MCF 10A (cell line): ENCODE data around the gene TES. TPM values are rescaled to one million over a fixed set of nuclear protein-coding genes. Genes with fewer than 3 reads are reported as not detected.

ENCODE experiments used
- BruUV-seq: library from RNA; stranded (reverse); fragments of 400-500 nt; replicated peaks from 2 replicates; lab custom pipeline; 2021; lab: Mats Ljungman, UMichigan
- CTCF ChIA-PET: fragments of 300-600 bp; sonication (Branson Sonifier 250); formaldehyde crosslinking; extraction: SDS; loops from one replicate; lab custom pipeline; 2021; ENCODE audit warnings: antibody characterized with exemption, inconsistent platforms; lab: Yijun Ruan, JAX
- POLR2A ChIA-PET: fragments of 300-600, 350-650 bp; sonication (Branson Sonifier 250); formaldehyde crosslinking; extraction: SDS; loops from one replicate; lab custom pipeline; 2020; ENCODE audit warnings: antibody characterized with exemption, inconsistent platforms; lab: Yijun Ruan, JAX
- DNase-seq: peaks from one replicate; pipeline ENCODE4 v3.0.0-alpha.2; 2018; ENCODE audit not compliant: unreplicated experiment
- H3K27ac Mint-ChIP-seq: one replicate; pipeline ENCODE4 v1.8.0; 2022; ENCODE audit warnings: mild to moderate bottlenecking, low read depth, mixed read lengths; ENCODE audit not compliant: unreplicated experiment
- H3K27me3 Mint-ChIP-seq: one replicate; pipeline ENCODE4 v1.8.0; 2022; ENCODE audit warnings: mixed read lengths; ENCODE audit not compliant: insufficient read depth, unreplicated experiment
- H3K36me3 Mint-ChIP-seq: one replicate; pipeline ENCODE4 v1.8.0; 2022; ENCODE audit warnings: mild to moderate bottlenecking, moderate library complexity, mixed read lengths; ENCODE audit not compliant: insufficient read depth, unreplicated experiment
- H3K4me1 Mint-ChIP-seq: one replicate; pipeline ENCODE4 v1.8.0; 2022; ENCODE audit warnings: mixed read lengths; ENCODE audit not compliant: insufficient read depth, unreplicated experiment
- H3K4me3 Mint-ChIP-seq: one replicate; pipeline ENCODE4 v1.8.0; 2022; ENCODE audit warnings: mild to moderate bottlenecking, moderate library complexity, mixed read lengths; ENCODE audit not compliant: unreplicated experiment
- H3K9me3 Mint-ChIP-seq: one replicate; pipeline ENCODE4 v1.8.0; 2022; ENCODE audit warnings: mixed read lengths; ENCODE audit not compliant: unreplicated experiment
- CTCF ChIP-seq: fragments of 200-600 bp; IDR thresholded peaks from one replicate; pipeline ENCODE4 v1.8.0; 2022; ENCODE audit warnings: antibody characterized with exemption, mild to moderate bottlenecking; ENCODE audit not compliant: unreplicated experiment
- intact Hi-C: fragments of 100-400 bp; cut with micrococcal nuclease; formaldehyde crosslinking; loops from 2 replicates; pipeline ENCODE4 v1.14.1; 2022
- total RNA-seq: library from RNA; stranded (reverse); gene quantifications from 2 replicates; pipeline ENCODE4 v1.2.3, GENCODE V29; 2022

Gene TES
- total RNA-seq, 1 experiment from 2014 or later = 162 TPM

GRCh38 chr7:116196947-116197346 lies 13.4 kb upstream of the TES start:
- no peak overlapping the region for H3K27ac Mint-ChIP-seq
- no peaks in the 10 kb centered on the region for H3K9me3 Mint-ChIP-seq
- H3K4me3 Mint-ChIP-seq = no peak overlapping the region
- H3K36me3 Mint-ChIP-seq = no peaks in the 10 kb centered on the region
- ChIA-PET POLR2A (interaction anchor here (5.8 kb wide), 1 partner anchor 14 kb away, joined by 69 read pairs; the partner anchor contains the start of gene TES), CTCF (interaction anchor here (1.5 to 3.1 kb wide), 4 partner anchors 11 to 39 kb away, joined by 4 to 22 read pairs (median 14); no protein-coding TSS in a partner anchor)
- no peak for TF ChIP-seq CTCF
- no peak for DNase-seq
- peaks cover 6% of the 10 kb centered on the region for H3K4me1 Mint-ChIP-seq
- H3K27me3 Mint-ChIP-seq = no peaks in the 10 kb centered on the region
- BruUV-seq = no TSS peak
- intact Hi-C loops = no loop called here

GRCh38 chr7:116197360-116197759 lies 13.0 kb upstream of the TES start:
- BruUV-seq = no TSS peak
- POLR2A ChIA-PET = interaction anchor here (5.8 kb wide), 1 partner anchor 14 kb away, joined by 69 read pairs; the partner anchor contains the start of gene TES
- H3K36me3 Mint-ChIP-seq = no peaks in the 10 kb centered on the region

GRCh38 chr7:116198748-116199410 lies 11.5 kb upstream of the TES start:
- no peaks in the 10 kb centered on the region for H3K36me3 Mint-ChIP-seq
- no TSS peak for BruUV-seq
- DNase-seq = no peak
- H3K4me1 Mint-ChIP-seq = peaks cover 6% of the 10 kb centered on the region
- H3K27ac Mint-ChIP-seq = no peak overlapping the region
- ChIA-PET POLR2A (interaction anchor here (0.7 to 5.8 kb wide), 2 partner anchors 12 to 55 kb away, joined by 3 to 69 read pairs; partner anchors contain the start of gene TES), CTCF (interaction anchor here (1.1 to 3.1 kb wide), 9 partner anchors 18 to 393 kb away, joined by 3 to 22 read pairs (median 5); no protein-coding TSS in a partner anchor)
- H3K4me3 Mint-ChIP-seq = no peak overlapping the region
- H3K27me3 Mint-ChIP-seq = no peaks in the 10 kb centered on the region
- intact Hi-C loops = no loop called here
- no peaks in the 10 kb centered on the region for H3K9me3 Mint-ChIP-seq
- no peak for TF ChIP-seq CTCF

More at GRCh38 chr7:116197360-116197759, 13.0 kb upstream of the TES start:
- DNase-seq = no peak
- H3K4me3 Mint-ChIP-seq = no peak overlapping the region
- intact Hi-C loops = no loop called here
- no peak overlapping the region for H3K27ac Mint-ChIP-seq
- peaks cover 6% of the 10 kb centered on the region for H3K4me1 Mint-ChIP-seq
- no peaks in the 10 kb centered on the region for H3K27me3 Mint-ChIP-seq
- CTCF ChIA-PET = interaction anchor here (0.7 to 3.1 kb wide), 7 partner anchors 12 to 619 kb away, joined by 3 to 22 read pairs (median 4); no protein-coding TSS in a partner anchor
- H3K9me3 Mint-ChIP-seq = no peaks in the 10 kb centered on the region
- TF ChIP-seq CTCF = no peak

GRCh38 chr7:116200963-116201362 lies 9.4 kb upstream of the TES start:
- Mint-ChIP-seq H3K4me1 (peaks cover 7% of the 10 kb centered on the region), H3K9me3 (no peaks in the 10 kb centered on the region), H3K36me3 (no peaks in the 10 kb centered on the region), H3K27me3 (no peaks in the 10 kb centered on the region), H3K4me3 (no peak overlapping the region), H3K27ac (no peak overlapping the region)
- POLR2A ChIA-PET = interaction anchor here (1.0 to 5.8 kb wide), 3 partner anchors 10 to 40 kb away, joined by 3 to 69 read pairs (median 3); partner anchors contain the start of gene TES
- BruUV-seq = no TSS peak
- no peak for DNase-seq
- no peak for TF ChIP-seq CTCF
- CTCF ChIA-PET = interaction anchor here (0.8 to 2.1 kb wide), 5 partner anchors 9 to 36 kb away, joined by 3 to 10 read pairs (median 4); partner anchors contain the start of gene TES
- intact Hi-C loops = no loop called here
